GM23338 (cell line): Measurements from ENCODE around the gene GMEB2. TPM values are rescaled to one million over a fixed set of nuclear protein-coding genes. Genes with fewer than 3 reads are reported as not detected.

Experiments used
- ATAC-seq: fragments of 200-7000 bp; cut with Tn5 transposase; 3 replicates; pipeline ENCODE4 v1.9.1; 2020
- DNase-seq: peaks from one replicate; pipeline ENCODE4 v3.0.0-alpha.2; 2015; ENCODE audit warnings: low spot score
- H2AFZ ChIP-seq: fragments of 200-600 bp; sonication (generic); 2 replicates; pipeline ENCODE4 v1.8.0; 2016; ENCODE audit warnings: antibody characterized with exemption, mild to moderate bottlenecking, moderate library complexity
- H3F3A ChIP-seq: fragments of 200-600 bp; sonication (generic); replicated peaks from 2 replicates; pipeline ENCODE4 v1.8.0; 2017; ENCODE audit warnings: antibody characterized with exemption, mixed run types, low read depth
- H3K27ac ChIP-seq: fragments of 200-600 bp; sonication (generic); 2 replicates; pipeline ENCODE4 v1.6.1; 2016; ENCODE audit warnings: low read depth
- H3K27me3 ChIP-seq: fragments of 200-600 bp; sonication (generic); 2 replicates; pipeline ENCODE4 v1.8.0; 2016; ENCODE audit warnings: mild to moderate bottlenecking, mixed run types, moderate library complexity; ENCODE audit not compliant: insufficient read depth
- H3K36me3 ChIP-seq: fragments of 200-600 bp; sonication (generic); 2 replicates; pipeline ENCODE4 v1.8.0; 2016; ENCODE audit warnings: mild to moderate bottlenecking; ENCODE audit not compliant: insufficient read depth
- H3K4me1 ChIP-seq: fragments of 200-600 bp; sonication (generic); 2 replicates; pipeline ENCODE4 v1.8.0; 2016; ENCODE audit warnings: mild to moderate bottlenecking, moderate library complexity; ENCODE audit not compliant: insufficient read depth
- H3K4me2 ChIP-seq: fragments of 200-600 bp; sonication (generic); 2 replicates; pipeline ENCODE4 v1.7.1; 2017; ENCODE audit warnings: mixed run types
- H3K4me3 ChIP-seq: fragments of 200-600 bp; sonication (generic); 2 replicates; pipeline ENCODE4 v1.6.1; 2016; ENCODE audit warnings: mixed run types
- H3K79me2 ChIP-seq: fragments of 200-600 bp; sonication (generic); replicated peaks from 2 replicates; pipeline ENCODE4 v1.8.0; 2017; ENCODE audit warnings: mild to moderate bottlenecking; ENCODE audit not compliant: insufficient read depth
- H3K9me2 ChIP-seq: fragments of 200-600 bp; sonication (generic); 2 replicates; pipeline ENCODE4 v1.8.0; 2017; ENCODE audit not compliant: insufficient read depth
- H4K20me1 ChIP-seq: fragments of 200-600 bp; sonication (generic); replicated peaks from 2 replicates; pipeline ENCODE4 v1.8.0; 2017; ENCODE audit warnings: mild to moderate bottlenecking; ENCODE audit not compliant: insufficient read depth
- H3K27ac Mint-ChIP-seq: 2 replicates; pipeline ENCODE4 v1.8.0; 2020; ENCODE audit warnings: inconsistent platforms, mild to moderate bottlenecking, moderate library complexity, mixed read lengths
- H3K27me3 Mint-ChIP-seq: 3 replicates; pipeline ENCODE4 v1.8.0; 2022; ENCODE audit warnings: low read depth, mild to moderate bottlenecking, moderate library complexity, mixed read lengths, inconsistent platforms; ENCODE audit not compliant: insufficient read depth, poor library complexity
- H3K36me3 Mint-ChIP-seq: 3 replicates; pipeline ENCODE4 v1.8.0; 2021; ENCODE audit warnings: low read depth, mild to moderate bottlenecking, inconsistent platforms, moderate library complexity, mixed read lengths
- H3K4me1 Mint-ChIP-seq: 3 replicates; pipeline ENCODE4 v1.8.0; 2020; ENCODE audit warnings: mild to moderate bottlenecking, inconsistent platforms, mixed read lengths
- H3K4me3 Mint-ChIP-seq: 3 replicates; pipeline ENCODE4 v1.8.0; 2021; ENCODE audit warnings: moderate library complexity, mild to moderate bottlenecking, inconsistent platforms, mixed read lengths
- H3K9me3 Mint-ChIP-seq: 3 replicates; pipeline ENCODE4 v1.8.0; 2020; ENCODE audit warnings: moderate library complexity, mild to moderate bottlenecking, inconsistent platforms, mixed read lengths
- CREB1 ChIP-seq: fragments of 250-450 bp; sonication (Bioruptor Pico); IDR thresholded peaks from 2 replicates; pipeline ENCODE4 v1.5.0; 2020; ENCODE audit warnings: low read depth, mild to moderate bottlenecking, moderate library complexity
- CTCF ChIP-seq, 2 experiments: fragments of 200-600 bp in 1 of 2; sonication (generic) in 1 of 2; conservative IDR thresholded peaks; 2 replicates each; pipeline versions ENCODE4 v1.5.1 to v1.6.1; 2016 to 2017; ENCODE audit warnings: antibody characterized with exemption in 2 of 2, low read depth in 2 of 2, mild to moderate bottlenecking in 2 of 2, moderate library complexity in 1 of 2
- EZH2 ChIP-seq: fragments of 200-600 bp; sonication (generic); IDR thresholded peaks from one replicate; pipeline ENCODE4 v1.8.0; 2017; ENCODE audit warnings: antibody characterized with exemption, mild to moderate bottlenecking, low read depth; ENCODE audit not compliant: unreplicated experiment
- NANOG ChIP-seq: IDR thresholded peaks from 2 replicates; pipeline ENCODE4 v1.6.1; 2016; ENCODE audit warnings: antibody characterized with exemption, borderline replicate concordance
- POLR2AphosphoS5 ChIP-seq: IDR thresholded peaks from 2 replicates; pipeline ENCODE4 v1.6.1; 2016; ENCODE audit warnings: antibody characterized with exemption, low read depth
- STAT1 ChIP-seq: IDR thresholded peaks from one replicate; pipeline ENCODE4 v1.6.1; 2016; ENCODE audit warnings: antibody characterized with exemption; ENCODE audit not compliant: unreplicated experiment
- ZNF114 ChIP-seq: fragments of 250-450 bp; sonication (Bioruptor Pico); IDR thresholded peaks from 2 replicates; pipeline ENCODE4 v1.5.0; 2020; ENCODE audit warnings: mild to moderate bottlenecking, moderate library complexity
- ZNF331 ChIP-seq: fragments of 250-450 bp; sonication (Bioruptor Pico); IDR thresholded peaks from 2 replicates; pipeline ENCODE4 v1.5.0; 2020; ENCODE audit warnings: low read depth, mild to moderate bottlenecking, moderate library complexity
- polyA plus RNA-seq: library from polyadenylated mRNA; unstranded; fragments of >200 nt; fragmentation: Nextera tagmentation; extraction: Ambion mirVana; gene quantifications from 2 replicates; pipeline ENCODE4 v1.2.1, GENCODE V29; 2016
- total RNA-seq: library from RNA; depleted of rRNA; stranded (reverse); fragments of >200 nt; shearing (Covaris generic); gene quantifications from 2 replicates; pipeline ENCODE4 v1.2.3, GENCODE V29; 2014
- TF ChIP-seq, protein P1 (sequence below): IDR thresholded peaks from 2 replicates; pipeline ENCODE4 v1.6.1; 2016; ENCODE audit warnings: antibody characterized with exemption
- TF ChIP-seq, protein P2 (sequence below): IDR thresholded peaks from one replicate; pipeline ENCODE4 v1.6.1; 2018; ENCODE audit warnings: antibody characterized with exemption; ENCODE audit not compliant: unreplicated experiment

GMEB2 gene
- total and polyA plus RNA-seq, 2 experiments from 2014 or later: 4.4 to 20.6 TPM

GRCh38 chr20:63595416-63596127 lies 31.3 kb downstream of the GMEB2 start:
- H3K27me3 ChIP-seq: no peaks in the 10 kb centered on the region
- Mint-ChIP-seq H3K27ac (no peak overlapping the region), H3K27me3 (peaks cover 3% of the 10 kb centered on the region), H3K9me3 (no peaks in the 10 kb centered on the region), H3K4me3 (no peak overlapping the region), H3K4me1 (no peaks in the 10 kb centered on the region), H3K36me3 (peaks cover 22% of the 10 kb centered on the region)
- H2AFZ ChIP-seq: no peak overlapping the region
- no peak overlapping the region for H3K4me2 ChIP-seq
- no peak for DNase-seq
- no peak overlapping the region for H3K4me3 ChIP-seq
- no peaks in the 10 kb centered on the region for H3K36me3 ChIP-seq
- ATAC-seq: no peak
- no peaks in the 10 kb centered on the region for H3F3A ChIP-seq
- TF ChIP-seq EZH2: no peak
- TF ChIP-seq NANOG: no peak
- TF ChIP-seq CTCF (conservative IDR thresholded peaks at IDR 0.05; ENCODE audit: low read depth in 2 of 2): no peak
- TF ChIP-seq ZNF331 (CRISPR knock-in tag): no peak
- no peak for TF ChIP-seq ZNF114 (CRISPR knock-in tag)
- no peak for TF ChIP-seq CREB1 (CRISPR knock-in tag)
- TF ChIP-seq STAT1: no peak
- TF ChIP-seq POLR2AphosphoS5: no peak
- TF ChIP-seq, protein P1, sequence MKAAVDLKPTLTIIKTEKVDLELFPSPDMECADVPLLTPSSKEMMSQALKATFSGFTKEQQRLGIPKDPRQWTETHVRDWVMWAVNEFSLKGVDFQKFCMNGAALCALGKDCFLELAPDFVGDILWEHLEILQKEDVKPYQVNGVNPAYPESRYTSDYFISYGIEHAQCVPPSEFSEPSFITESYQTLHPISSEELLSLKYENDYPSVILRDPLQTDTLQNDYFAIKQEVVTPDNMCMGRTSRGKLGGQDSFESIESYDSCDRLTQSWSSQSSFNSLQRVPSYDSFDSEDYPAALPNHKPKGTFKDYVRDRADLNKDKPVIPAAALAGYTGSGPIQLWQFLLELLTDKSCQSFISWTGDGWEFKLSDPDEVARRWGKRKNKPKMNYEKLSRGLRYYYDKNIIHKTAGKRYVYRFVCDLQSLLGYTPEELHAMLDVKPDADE: no peak
- H4K20me1 ChIP-seq: no peaks in the 10 kb centered on the region
- no peaks in the 10 kb centered on the region for H3K79me2 ChIP-seq
- H3K4me1 ChIP-seq: no peaks in the 10 kb centered on the region
- H3K9me2 ChIP-seq: no peaks in the 10 kb centered on the region
- no peak overlapping the region for H3K27ac ChIP-seq

GRCh38 chr20:63594043-63594561 lies 32.8 kb downstream of the GMEB2 start:
- Mint-ChIP-seq H3K36me3 (peaks cover 18% of the 10 kb centered on the region), H3K27ac (no peak overlapping the region), H3K9me3 (no peaks in the 10 kb centered on the region), H3K27me3 (peaks cover 5% of the 10 kb centered on the region), H3K4me3 (no peak overlapping the region), H3K4me1 (no peaks in the 10 kb centered on the region)
- H3K79me2 ChIP-seq: no peaks in the 10 kb centered on the region
- H4K20me1 ChIP-seq: no peaks in the 10 kb centered on the region
- H3F3A ChIP-seq: no peaks in the 10 kb centered on the region
- H2AFZ ChIP-seq: no peak overlapping the region
- no peaks in the 10 kb centered on the region for H3K36me3 ChIP-seq
- H3K4me2 ChIP-seq: no peak overlapping the region
- DNase-seq (no peak), ATAC-seq (no peak)
- H3K4me3 ChIP-seq: no peak overlapping the region
- H3K9me2 ChIP-seq: no peaks in the 10 kb centered on the region
- no peaks in the 10 kb centered on the region for H3K4me1 ChIP-seq
- no peak overlapping the region for H3K27ac ChIP-seq
- no peaks in the 10 kb centered on the region for H3K27me3 ChIP-seq
- TF ChIP-seq, protein P2, sequence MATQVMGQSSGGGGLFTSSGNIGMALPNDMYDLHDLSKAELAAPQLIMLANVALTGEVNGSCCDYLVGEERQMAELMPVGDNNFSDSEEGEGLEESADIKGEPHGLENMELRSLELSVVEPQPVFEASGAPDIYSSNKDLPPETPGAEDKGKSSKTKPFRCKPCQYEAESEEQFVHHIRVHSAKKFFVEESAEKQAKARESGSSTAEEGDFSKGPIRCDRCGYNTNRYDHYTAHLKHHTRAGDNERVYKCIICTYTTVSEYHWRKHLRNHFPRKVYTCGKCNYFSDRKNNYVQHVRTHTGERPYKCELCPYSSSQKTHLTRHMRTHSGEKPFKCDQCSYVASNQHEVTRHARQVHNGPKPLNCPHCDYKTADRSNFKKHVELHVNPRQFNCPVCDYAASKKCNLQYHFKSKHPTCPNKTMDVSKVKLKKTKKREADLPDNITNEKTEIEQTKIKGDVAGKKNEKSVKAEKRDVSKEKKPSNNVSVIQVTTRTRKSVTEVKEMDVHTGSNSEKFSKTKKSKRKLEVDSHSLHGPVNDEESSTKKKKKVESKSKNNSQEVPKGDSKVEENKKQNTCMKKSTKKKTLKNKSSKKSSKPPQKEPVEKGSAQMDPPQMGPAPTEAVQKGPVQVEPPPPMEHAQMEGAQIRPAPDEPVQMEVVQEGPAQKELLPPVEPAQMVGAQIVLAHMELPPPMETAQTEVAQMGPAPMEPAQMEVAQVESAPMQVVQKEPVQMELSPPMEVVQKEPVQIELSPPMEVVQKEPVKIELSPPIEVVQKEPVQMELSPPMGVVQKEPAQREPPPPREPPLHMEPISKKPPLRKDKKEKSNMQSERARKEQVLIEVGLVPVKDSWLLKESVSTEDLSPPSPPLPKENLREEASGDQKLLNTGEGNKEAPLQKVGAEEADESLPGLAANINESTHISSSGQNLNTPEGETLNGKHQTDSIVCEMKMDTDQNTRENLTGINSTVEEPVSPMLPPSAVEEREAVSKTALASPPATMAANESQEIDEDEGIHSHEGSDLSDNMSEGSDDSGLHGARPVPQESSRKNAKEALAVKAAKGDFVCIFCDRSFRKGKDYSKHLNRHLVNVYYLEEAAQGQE: no peak
